HG03565 (cell line): ENCODE results near the gene PARP2.
A peak's percentile ranks its signal among the peaks of the same experiment; 100 is the strongest.
"Not testable (repeated sequence)": the region's sequence is repeated elsewhere in the genome, so short reads cannot be mapped to it uniquely, and the experiment has no call there.

Experiments
- ATAC-seq: cut with Tn5 transposase; IDR thresholded peaks from one replicate; pipeline ENCODE4 v1.9.1; 2021; ENCODE audit warnings: mild to moderate bottlenecking, moderate library complexity; ENCODE audit not compliant: unreplicated experiment

PARP2 gene, protein sequence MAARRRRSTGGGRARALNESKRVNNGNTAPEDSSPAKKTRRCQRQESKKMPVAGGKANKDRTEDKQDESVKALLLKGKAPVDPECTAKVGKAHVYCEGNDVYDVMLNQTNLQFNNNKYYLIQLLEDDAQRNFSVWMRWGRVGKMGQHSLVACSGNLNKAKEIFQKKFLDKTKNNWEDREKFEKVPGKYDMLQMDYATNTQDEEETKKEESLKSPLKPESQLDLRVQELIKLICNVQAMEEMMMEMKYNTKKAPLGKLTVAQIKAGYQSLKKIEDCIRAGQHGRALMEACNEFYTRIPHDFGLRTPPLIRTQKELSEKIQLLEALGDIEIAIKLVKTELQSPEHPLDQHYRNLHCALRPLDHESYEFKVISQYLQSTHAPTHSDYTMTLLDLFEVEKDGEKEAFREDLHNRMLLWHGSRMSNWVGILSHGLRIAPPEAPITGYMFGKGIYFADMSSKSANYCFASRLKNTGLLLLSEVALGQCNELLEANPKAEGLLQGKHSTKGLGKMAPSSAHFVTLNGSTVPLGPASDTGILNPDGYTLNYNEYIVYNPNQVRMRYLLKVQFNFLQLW

DNA sequence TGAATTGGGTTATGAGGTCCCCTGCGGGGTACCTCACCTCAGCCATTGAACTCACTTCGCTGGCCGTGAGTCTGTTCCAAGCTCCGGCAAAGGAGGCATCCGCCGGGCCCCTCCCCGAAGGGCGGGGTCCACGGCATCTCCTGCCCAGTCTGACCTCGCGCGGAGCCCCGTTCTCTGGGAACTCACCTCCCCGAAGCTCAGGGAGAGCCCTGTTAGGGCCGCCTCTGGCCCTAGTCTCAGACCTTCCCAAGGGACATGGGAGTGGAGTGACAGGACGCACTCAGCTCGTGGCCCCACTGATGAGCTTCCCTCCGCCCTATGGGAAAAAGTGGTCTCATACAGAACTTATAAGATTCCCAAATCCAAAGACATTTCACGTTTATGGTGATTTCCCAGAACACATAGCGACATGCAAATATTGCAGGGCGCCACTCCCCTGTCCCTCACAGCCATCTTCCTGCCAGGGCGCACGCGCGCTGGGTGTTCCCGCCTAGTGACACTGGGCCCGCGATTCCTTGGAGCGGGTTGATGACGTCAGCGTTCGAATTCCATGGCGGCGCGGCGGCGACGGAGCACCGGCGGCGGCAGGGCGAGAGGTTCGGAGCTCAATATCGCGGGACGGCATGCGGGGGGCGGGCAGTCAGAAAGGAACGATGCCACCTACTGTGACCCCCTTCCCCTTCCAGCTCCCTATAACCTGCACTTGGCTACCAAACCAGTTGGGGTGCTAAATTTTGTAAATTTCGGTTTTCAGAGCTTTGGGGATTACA is at the start of gene PARP2:
Gene PARP2, plus strand, starts transcription at position 544 of the 770 bp plus-strand sequence. Its CDS starts 7 bp downstream, at position 551.
- ATAC-seq = peak; percentile 90

DNA sequence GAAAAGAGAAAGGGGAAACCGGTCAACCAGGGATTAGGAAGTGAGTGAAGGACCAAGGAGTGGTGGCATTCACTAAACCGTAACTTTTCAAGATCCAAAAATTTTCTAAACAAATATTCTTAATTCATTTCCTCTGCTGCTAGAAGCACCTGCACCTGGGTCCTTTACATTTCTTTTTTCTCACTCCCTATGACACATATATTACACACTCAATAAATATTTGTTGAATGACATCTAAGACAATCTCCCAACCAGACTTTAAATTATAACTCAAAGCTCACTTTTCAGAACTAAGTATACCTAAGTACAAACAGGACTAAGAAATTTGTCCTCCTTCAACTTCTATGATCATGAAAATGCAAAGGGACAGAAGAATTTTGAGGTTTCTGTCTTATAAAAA is 48.8 kb upstream of the PARP2 start:
- no peak for ATAC-seq

DNA sequence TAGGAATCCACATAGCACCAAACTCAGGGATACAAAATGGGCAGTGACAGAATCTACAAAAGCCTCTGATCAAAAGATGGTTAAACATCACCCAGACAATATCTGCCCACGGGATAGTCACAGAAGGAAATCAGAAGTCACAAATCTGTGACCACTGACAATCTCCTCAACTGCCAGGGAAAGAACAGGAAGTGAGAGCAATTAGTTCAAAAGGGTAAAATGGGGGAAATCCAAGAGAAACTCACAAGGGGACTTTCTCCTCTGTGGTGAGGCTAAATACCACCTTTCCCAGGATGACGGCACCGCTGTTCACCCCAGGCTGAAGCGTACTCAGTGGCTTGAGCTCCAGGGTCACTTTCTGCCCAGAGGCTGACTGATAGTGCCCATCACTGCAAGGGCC is 48.4 kb upstream of the PARP2 start:
- ATAC-seq = peak; percentile 85

DNA sequence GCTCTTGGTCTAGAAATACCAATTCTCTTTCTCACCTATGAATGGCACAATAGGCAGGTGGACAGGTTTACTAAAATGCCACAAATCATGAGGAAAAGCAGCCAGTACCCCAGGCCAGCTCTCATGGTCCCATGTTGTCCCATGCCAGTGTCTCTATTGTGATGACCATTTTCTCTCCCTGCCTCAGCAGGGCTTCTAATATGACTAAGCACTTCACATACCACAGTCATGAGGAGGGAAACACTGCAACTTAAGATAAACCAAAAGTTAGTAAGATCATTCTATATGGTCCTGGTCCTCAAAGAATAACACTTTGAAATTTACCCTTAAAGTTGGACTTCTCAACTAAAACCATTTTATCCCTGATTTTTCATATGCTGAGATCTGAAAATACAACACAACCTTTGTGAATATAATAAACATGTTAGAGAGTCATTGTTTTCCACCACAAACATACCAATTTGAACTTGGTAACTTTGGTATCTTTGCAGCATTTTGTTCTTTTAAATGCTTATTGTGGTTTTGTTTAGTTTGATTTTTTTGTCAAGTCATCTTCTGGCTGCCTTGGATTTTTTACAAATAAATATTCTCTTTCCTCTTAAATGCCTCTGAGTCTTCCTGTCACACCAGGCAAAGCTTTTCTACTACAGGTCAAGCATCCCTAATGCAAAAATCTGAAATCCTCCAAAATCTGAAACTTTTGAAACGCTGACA is 41.2 kb upstream of the PARP2 start:
- no peak for ATAC-seq

DNA sequence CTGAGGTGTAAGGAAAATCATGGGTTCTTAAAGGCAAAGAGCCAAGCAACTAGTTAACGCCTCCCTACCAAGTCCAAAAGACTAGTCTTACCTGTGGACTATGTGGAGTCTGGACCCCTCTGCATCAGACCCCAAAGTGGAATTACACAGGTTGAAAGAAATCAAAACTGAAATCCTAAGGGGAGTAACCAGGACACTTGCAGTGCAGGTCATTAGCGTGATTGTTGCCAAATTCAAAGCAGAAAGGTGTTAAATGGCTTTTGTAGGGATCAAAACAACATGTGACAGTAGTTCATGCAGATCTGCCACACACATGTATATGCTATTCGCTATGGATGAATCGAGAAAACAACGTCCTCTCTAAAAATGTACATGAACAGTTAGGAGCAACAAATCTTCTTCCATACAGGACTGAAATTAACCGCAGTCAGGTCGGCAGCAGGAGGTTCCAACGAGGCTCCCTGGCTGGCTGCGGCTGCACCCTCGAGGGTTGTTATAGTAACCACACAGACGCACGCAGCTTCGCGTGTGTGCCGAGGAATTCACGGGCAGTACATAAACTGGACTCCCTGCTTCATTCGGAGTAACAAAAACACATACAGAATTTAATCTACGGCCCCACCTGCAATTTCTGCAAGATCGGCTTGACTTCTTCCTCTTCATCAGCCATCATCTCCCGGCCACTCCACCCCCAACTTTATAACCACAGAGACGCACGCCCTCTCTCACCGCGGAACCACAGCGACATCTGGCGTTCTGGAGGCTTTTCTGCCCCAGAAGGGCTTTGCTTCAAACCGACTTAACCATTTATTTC is 38.0 kb upstream of the PARP2 start, which contains the start of gene TTC5:
Gene TTC5, minus strand, starts transcription at position 687 of the 814 bp plus-strand sequence. Its CDS starts 14 bp downstream, at position 673.
- ATAC-seq = peak; percentile 88

DNA sequence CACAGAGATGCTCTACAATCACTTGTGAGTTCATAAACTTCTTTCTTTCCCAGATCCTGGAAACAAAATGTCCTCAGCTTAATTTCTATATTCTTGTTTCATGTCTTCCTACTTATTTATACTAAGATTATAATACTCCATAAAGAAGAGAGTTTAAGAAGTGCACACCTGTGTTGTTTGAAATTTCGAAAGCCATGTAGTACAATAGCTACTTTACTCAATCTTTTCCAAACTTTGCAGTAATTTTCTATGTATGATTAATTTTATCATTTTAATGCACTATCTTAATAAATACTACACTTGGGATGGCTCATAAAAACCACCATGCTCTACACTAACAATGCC is 37.4 kb upstream of the PARP2 start:
- ATAC-seq = no peak

DNA sequence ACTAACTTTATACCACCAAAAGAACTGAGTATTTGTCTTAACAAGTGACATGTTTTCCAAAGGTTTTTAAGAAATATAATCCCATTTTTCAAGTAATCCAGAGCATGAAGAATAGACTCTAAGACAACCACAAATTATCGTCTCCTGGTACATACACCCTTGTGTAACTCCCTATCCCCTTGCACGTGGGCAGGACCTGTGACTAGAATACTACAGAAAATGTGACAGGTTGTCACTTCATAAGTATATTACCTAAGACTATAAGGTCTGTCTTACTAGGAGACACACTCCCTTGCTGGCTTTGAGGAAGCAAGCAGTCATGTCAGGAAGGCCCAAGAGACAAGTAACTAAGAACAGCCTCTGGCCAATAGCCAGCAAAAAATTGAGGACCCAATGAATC is 29.4 kb upstream of the PARP2 start:
- no peak for ATAC-seq

DNA sequence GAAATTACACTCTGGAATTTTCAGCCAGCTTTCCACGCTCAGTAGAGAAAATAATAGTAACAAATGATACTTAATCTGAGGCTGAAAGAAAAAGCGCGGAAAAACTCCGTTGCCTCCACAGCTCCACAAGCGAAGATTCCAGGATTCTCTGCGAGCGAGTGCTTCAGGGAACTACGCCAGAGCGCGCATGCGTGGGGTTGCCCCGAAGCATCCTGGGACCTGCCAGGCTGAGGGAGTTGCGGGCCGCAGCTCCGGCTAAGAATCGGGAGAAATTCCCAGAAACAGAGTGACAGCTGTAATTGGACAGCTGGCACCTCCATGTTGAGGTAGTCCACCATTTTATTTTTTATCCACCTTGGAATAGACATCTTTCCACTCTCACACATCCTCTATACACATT is 25.7 kb upstream of the PARP2 start:
- ATAC-seq = no peak

DNA sequence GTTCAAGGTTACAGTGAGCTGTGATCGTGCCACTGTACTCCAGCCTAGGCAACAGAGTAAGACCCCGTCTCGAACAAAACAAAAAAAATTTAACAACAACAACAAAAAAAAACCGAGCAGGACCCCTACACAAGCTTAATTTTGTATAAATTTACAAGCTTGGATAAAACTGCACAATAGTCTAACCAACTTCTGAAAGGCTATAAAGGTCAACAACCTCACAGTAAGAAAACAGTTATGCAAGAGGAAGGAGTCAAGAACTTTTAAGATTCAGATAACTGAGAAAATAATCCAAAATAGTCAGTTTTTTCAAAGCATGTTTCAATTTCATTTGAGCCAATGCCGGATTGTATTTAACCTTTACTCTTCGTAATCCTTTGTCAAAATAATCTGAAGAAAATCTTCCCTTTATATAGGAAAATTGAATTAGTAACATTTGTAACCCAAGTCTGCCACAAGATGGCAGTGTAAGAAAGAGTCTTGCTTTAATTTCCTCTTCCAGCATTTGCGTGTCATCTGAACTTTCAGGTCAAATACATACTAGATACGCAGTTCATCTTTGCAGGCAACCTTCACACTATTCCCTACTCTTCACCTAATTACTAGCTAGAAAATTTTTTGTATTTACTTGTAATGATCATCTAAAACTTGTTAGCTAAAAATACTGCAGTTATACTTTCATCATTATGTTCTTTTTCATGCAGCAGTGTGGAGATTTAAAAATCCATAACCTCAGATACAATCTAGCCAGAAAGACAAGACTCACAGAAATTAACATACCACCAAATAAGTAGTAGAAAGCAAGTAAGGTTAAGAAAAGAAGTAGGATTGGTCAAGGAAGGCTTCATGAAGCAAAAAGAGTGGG is 16.2 kb upstream of the PARP2 start:
- ATAC-seq = peak; percentile 45

DNA sequence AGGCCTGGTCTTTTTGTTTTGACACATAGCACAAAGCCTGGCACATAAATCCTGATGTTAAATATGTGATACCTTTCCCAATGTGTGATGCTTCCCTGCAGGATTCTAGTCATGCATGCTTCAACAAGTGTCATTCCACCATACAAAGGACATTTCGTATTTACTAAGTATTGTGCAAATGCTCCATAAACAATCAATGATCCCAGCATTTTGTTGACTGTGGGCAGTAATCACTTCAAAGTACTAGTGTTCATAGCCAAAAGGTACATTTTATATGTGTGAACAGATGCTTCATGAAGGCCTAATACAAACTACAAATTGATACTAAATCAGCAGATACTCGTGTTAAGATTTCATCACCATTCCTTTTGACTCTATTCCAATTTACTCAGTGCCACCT is 14.7 kb upstream of the PARP2 start:
- ATAC-seq = no peak

DNA sequence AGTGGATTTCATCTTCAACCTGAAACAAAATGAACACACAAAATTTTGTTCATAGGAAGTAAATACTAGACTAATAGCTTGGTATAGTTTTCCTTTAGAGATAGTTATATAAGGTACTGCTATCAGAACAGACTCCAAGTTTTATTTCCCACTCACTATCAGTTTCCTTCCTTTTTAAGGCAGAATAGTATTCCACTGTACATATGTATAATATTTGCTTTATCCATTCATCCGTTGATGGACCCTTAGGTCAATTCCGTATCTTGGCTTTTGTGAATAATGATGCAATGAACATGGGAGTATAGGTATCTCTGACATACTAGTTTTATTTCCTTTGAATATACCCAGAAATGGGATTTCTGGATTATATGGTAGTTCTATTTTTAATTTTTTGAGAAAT is 14.1 kb upstream of the PARP2 start:
- no peak for ATAC-seq

DNA sequence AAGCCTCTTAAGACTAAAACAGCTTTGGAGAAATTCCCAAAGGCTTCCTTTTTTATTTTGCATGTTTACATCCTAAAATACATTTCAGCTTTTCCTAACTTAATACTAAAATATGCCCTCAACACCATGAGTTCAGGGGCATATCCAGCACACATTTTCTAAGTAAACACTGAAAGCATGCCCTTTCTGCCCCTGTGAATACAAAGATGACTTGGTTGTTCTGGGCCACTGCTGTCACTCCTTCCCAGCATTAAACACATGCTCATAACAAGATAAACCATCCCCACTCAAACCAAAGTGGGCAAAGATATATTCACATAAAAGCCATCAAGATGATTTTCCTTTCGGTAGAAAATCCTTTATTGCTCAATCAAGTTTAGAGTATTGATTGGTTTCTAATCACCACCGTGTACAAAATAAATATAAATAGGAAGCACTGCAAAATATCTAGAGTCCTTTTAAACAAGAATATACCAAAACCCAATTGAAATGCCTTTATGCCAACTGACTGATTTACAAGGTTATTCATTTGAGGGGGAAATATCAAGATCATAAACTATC is 12.3 kb upstream of the PARP2 start:
- ATAC-seq = no peak

DNA sequence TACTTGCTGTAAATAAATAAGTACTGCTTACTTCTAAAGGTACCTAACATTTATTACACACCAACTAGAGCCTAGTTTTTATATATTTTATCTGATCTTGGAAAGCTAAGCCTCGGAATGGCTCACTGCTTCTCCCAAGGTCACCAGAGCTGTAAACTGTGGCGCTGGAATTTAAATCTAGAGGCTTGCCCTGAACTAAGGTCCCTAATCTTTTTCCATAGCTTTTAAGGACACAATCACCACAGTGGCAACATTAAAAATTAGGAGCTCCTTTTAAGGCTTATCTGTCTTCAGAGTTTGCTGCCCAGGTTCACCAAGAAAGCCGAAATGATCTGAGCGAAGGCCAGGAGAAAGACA is 11.0 kb upstream of the PARP2 start:
- ATAC-seq = no peak

DNA sequence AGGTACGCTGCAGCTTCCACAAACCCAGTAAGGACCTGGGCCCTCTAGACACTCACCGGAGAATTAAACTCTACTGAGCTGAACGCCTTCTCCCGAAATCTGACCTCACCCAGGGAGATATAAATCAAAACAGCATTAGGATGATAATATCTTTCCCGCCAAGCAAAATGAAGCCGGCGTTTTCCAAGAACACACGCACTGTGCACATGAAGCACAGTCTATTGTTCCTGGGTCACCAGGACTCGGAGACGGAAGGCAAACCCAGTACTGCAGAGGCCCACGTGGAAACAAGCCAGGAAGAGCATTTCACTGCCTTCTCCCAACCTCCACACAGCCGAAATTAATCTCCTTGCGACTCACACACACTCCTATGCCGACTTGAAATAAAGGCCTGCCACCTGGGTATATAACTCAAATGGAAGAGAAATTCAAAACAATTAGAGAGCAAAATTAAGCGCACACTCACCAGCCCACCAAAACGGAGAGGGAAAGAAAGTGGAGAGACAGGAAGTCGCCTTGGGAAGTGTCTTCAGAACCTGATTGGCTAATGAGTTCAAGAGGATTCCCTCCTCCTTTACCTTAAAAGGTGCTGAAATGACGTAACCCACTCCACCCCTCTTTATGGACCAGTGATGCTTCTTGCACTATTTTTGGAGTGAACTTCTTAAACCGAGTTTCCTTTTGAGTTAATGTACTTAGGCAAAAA is 10.5 kb upstream of the PARP2 start, which contains the start of gene CCNB1IP1:
Gene CCNB1IP1, minus strand, starts transcription at position 492 of the 706 bp plus-strand sequence. CDS start 16,756 bp downstream, outside the sequence.
- peak; percentile 94 for ATAC-seq

DNA sequence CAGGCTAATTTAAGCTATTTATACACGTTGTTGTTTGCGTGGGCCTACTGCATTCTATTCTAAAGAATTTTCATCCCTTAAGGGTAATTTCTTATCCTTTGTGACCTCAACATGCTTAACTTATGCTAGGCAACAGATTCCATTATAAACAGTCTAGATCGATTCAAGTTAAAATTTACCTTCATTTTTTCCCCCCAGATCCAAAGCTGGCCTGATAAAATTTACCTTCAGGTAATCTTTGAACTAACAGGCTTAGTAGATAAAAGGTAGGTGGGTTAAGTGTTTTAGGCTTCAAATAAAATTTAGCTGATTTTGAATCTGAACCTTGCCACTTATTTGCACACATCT is 10.0 kb upstream of the PARP2 start:
- ATAC-seq = no peak

DNA sequence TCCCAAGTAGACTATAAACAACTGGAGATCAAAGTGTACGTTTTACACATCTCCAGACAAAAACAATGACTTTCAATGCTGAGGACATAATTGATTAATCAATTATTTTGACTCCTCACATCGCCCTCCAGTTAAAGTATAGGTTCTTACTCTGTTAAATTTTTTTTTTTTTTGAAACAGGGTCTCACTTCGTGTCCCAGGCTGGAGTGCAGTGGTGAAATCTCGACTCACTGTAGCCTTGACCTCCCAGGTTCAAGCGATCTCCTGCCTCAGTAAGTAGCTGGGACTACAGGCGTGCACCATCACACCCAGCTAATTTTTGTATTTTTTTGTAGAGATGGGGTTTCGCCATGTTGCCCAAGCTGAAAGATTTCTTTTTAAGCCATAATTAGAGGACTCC is 9.4 kb upstream of the PARP2 start:
- no peak for ATAC-seq

DNA sequence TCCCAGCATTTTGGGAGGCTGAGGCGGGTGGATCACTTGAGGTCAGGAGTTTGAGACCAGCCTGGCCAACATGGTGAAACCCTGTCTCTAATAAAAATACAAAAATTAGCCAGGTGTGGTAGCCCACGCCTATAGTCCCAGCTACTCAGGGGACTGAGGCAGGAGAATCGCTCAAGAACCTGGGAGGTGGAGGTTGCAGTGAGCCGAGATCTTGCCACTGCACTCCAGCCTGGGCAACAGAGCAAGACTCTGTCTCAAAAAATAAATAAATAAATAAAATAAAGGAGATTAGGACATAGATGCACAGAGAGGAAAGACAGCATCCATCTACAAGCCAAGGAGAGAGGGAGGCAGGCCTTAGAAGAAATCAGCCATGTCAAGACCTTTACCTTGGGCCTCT is 2.4 kb upstream of the PARP2 start:
- not testable (repeated sequence) for ATAC-seq

DNA sequence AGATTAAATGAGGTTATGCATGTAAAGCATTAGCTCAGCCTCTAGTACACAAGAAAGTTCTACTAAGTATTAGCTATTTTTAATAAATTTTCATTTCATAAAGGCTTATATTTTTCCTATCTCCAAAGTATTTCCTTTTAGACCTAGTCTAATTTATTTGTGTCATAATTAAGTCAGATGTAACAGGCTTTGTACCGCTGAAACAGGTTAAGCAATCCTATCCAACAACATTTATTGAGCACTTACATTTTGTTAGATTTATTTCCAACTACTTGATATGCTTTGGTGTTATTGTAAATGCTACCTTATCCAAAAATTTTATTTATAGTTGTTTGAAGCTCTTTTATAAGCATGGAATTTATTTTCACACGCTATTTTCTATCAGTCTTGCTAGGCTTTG is 1.8 kb upstream of the PARP2 start:
- no peak for ATAC-seq

DNA sequence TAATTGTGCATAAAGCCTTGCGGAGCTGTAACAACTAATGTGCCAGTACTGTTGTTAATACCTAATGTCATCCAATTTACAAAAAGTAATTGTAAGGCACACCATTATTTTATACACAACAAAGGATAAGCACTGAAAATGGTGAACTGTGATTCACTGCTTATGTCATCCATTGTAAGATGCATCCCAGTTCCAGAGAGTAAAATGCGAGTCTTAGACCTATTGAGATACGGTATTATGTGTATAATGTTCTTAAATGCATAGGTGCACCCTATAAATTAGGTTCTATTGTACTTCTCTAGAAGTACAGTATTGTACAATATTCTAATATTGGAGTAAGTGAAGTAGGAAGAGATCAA is 406 bp downstream of the PARP2 start:
- no peak for ATAC-seq
